ENCODE results near the gene DOCK10.

DNA sequence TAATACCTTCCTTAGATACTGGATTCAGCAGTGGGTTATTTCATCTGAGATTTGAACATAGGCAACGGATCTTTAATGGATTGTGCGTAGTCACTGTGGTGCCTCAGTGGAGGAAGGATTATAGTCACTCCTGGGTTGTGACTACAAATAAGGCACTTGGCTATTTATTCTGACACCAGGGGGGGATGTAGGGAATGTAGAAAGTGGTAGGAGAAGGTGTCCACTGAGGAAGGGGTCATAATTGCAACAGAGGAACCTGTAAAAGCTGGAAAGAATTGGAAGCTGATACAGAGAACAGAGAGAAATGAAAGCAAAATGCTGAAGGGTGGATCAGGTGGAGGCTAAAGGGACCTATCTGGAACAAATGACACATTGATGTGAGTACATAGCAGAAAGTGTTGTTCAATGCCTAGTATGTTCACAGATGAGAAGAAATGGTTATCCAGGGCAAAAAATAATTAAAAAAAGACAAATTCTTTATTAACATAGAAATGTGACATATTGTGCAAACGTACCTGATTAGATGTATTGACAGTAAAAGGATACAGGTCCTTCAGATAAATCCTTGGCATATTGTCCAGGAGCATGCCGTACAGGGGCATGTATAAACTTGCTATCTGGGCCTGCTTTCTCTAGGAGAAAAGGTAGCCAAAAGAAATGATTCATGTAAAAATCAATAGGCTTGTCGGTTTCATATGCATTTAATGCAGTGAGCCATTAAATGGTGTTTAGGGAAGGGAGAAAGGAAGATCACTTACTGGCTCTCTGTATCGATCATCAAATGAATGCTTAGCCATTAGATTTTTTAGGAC lies 234.9 kb downstream of the DOCK10 start:
- TF ChIP-seq, protein P1, sequence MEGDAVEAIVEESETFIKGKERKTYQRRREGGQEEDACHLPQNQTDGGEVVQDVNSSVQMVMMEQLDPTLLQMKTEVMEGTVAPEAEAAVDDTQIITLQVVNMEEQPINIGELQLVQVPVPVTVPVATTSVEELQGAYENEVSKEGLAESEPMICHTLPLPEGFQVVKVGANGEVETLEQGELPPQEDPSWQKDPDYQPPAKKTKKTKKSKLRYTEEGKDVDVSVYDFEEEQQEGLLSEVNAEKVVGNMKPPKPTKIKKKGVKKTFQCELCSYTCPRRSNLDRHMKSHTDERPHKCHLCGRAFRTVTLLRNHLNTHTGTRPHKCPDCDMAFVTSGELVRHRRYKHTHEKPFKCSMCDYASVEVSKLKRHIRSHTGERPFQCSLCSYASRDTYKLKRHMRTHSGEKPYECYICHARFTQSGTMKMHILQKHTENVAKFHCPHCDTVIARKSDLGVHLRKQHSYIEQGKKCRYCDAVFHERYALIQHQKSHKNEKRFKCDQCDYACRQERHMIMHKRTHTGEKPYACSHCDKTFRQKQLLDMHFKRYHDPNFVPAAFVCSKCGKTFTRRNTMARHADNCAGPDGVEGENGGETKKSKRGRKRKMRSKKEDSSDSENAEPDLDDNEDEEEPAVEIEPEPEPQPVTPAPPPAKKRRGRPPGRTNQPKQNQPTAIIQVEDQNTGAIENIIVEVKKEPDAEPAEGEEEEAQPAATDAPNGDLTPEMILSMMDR (IDR thresholded peaks at IDR 0.05), result no peak
- TF ChIP-seq POLR2A (IDR thresholded peaks at IDR 0.05), result no peak
